Neural cell (in vitro differentiated cells): ENCODE data around the gene FCHO1.

ENCODE experiments used
- CTCF ChIP-seq: fragments of 450-650 bp; IDR thresholded peaks from 2 replicates; pipeline ENCODE4 v1.5.1; 2014; ENCODE audit warnings: antibody characterized with exemption, mild to moderate bottlenecking, moderate library complexity; ENCODE audit not compliant: poor library complexity, severe bottlenecking
- EP300 ChIP-seq: fragments of 450-650 bp; conservative IDR thresholded peaks from 2 replicates; pipeline ENCODE4 v1.6.1; 2014; ENCODE audit warnings: antibody characterized with exemption, mild to moderate bottlenecking, moderate library complexity; ENCODE audit not compliant: poor library complexity, severe bottlenecking
- EZH2 ChIP-seq: fragments of 200-600, 300-800 bp; shearing (Covaris generic), sonication (generic); IDR thresholded peaks from 2 replicates; pipeline ENCODE4 v1.6.1; 2014; ENCODE audit warnings: antibody characterized with exemption, low read length, borderline replicate concordance, mild to moderate bottlenecking; ENCODE audit not compliant: insufficient read depth, poor library complexity, severe bottlenecking
- MXI1 ChIP-seq: fragments of 450-650 bp; conservative IDR thresholded peaks from 2 replicates; pipeline ENCODE4 v1.6.1; 2014; ENCODE audit warnings: antibody characterized with exemption, mild to moderate bottlenecking; ENCODE audit not compliant: poor library complexity, severe bottlenecking
- POLR2AphosphoS5 ChIP-seq: IDR thresholded peaks from 2 replicates; pipeline ENCODE4 v1.6.1; 2012
- RAD21 ChIP-seq: fragments of 450-650 bp; conservative IDR thresholded peaks from 2 replicates; pipeline ENCODE4 v1.6.1; 2014; ENCODE audit warnings: antibody characterized with exemption, mild to moderate bottlenecking, moderate library complexity
- REST ChIP-seq: IDR thresholded peaks from 2 replicates; pipeline ENCODE4 v1.6.1; 2012; ENCODE audit warnings: borderline replicate concordance

GRCh38 chr19:17831419-17831888, 80.2 kb downstream of the FCHO1 start:
- no peak for TF ChIP-seq CTCF
- no peak for TF ChIP-seq POLR2AphosphoS5
- no peak for TF ChIP-seq EZH2
- no peak for TF ChIP-seq REST
- no peak for TF ChIP-seq RAD21
- no peak for TF ChIP-seq EP300
- no peak for TF ChIP-seq MXI1
